K562 (cell line): Measurements from ENCODE around the gene USP24. TPM values are rescaled to one million over a fixed set of nuclear protein-coding genes. Genes with fewer than 3 reads are reported as not detected.

ENCODE experiments used
- ADNP ChIP-seq: fragments of 200-800 bp; sonication (Bioruptor generic); IDR thresholded peaks from 2 replicates; pipeline ENCODE4 v1.6.1; 2016; ENCODE audit warnings: missing genetic modification characterization, missing compliant biosample characterization
- C11orf30 ChIP-seq: fragments of 450-650 bp; IDR thresholded peaks from 2 replicates; pipeline ENCODE4 v1.6.1; 2016; ENCODE audit warnings: low read depth, mild to moderate bottlenecking
- CC2D1A ChIP-seq: fragments of 450-650 bp; IDR thresholded peaks from 2 replicates; pipeline ENCODE4 v1.6.1; 2017; ENCODE audit warnings: mild to moderate bottlenecking
- ELF1 ChIP-seq: fragments of 200-800 bp; sonication (Bioruptor generic); IDR thresholded peaks from 2 replicates; pipeline ENCODE4 v1.6.1; 2016; ENCODE audit warnings: missing genetic modification characterization, missing compliant biosample characterization
- JUN ChIP-seq, 2 experiments: sonication (generic) in 1 of 2; formaldehyde crosslinking in 1 of 2; IDR thresholded peaks; 2 replicates each; pipeline versions ENCODE4 v1.6.1 to v1.8.0; 2012 to 2022; ENCODE audit warnings: borderline replicate concordance in 2 of 2, mild to moderate bottlenecking in 2 of 2, improper control_type of control experiment in 1 of 2, low read depth in 1 of 2, low read length in 1 of 2, missing genetic modification reagents in 1 of 2
- KDM1A ChIP-seq, 2 experiments: fragments of 450-650 bp; IDR thresholded peaks; 2 replicates each; pipeline ENCODE4 v1.6.1; 2016; ENCODE audit warnings: mild to moderate bottlenecking in 2 of 2
- MAFF ChIP-seq: IDR thresholded peaks from 2 replicates; pipeline ENCODE4 v1.6.1; 2012; ENCODE audit warnings: low read length, improper control_type of control experiment
- MYC ChIP-seq, 2 experiments: fragments of 250-450 bp in 1 of 2; sonication (Bioruptor Pico) in 1 of 2; IDR thresholded peaks; 2 replicates each; pipeline versions ENCODE4 v1.5.1 to v1.6.1; 2012 to 2021; ENCODE audit warnings: low read depth in 2 of 2, borderline replicate concordance in 1 of 2, improper control_type of control experiment in 1 of 2, low read length in 1 of 2, mild to moderate bottlenecking in 1 of 2, moderate library complexity in 1 of 2
- PURB ChIP-seq: sonication (generic); formaldehyde crosslinking; IDR thresholded peaks from 2 replicates; pipeline ENCODE4 v1.9.0; 2021; ENCODE audit warnings: low read depth, mild to moderate bottlenecking, missing genetic modification reagents
- RBM14 ChIP-seq: fragments of 200-400 bp; formaldehyde crosslinking; IDR thresholded peaks from 2 replicates; pipeline ENCODE4 v1.6.1; 2018; ENCODE audit warnings: low read depth, mild to moderate bottlenecking, low read length, moderate library complexity, borderline replicate concordance; ENCODE audit not compliant: insufficient read depth
- SMARCA5 ChIP-seq: fragments of 450-650 bp; IDR thresholded peaks from 2 replicates; pipeline ENCODE4 v1.6.1; 2016
- TEAD4 ChIP-seq, 2 experiments: sonication (generic) in 1 of 2; formaldehyde crosslinking in 1 of 2; IDR thresholded peaks; 2 replicates each; pipeline versions ENCODE4 v1.6.1 to v1.8.0; 2012 to 2022; ENCODE audit warnings: borderline replicate concordance in 1 of 2, inconsistent platforms in 1 of 2, low read length in 1 of 2, mild to moderate bottlenecking in 1 of 2, missing genetic modification reagents in 1 of 2
- ZC3H11A ChIP-seq: IDR thresholded peaks from 2 replicates; pipeline ENCODE4 v1.6.1; 2012; ENCODE audit warnings: low read depth, low read length, improper control_type of control experiment
- ZEB2 ChIP-seq: fragments of 450-650 bp; IDR thresholded peaks from 2 replicates; pipeline ENCODE4 v1.6.1; 2016
- polyA plus RNA-seq, 8 experiments: library from polyadenylated mRNA; depleted of rRNA in 4 of 8; stranded (reverse) in 5 of 8; unstranded in 3 of 8; fragments of >200 nt; fragmentation: Nextera tagmentation in 2 of 8; fragmentation: Illumina TruSeq in 1 of 8; extraction: Ambion mirVana in 2 of 8; extraction: Trizol in 1 of 8; gene quantifications; 2 replicates each; pipeline versions ENCODE4 v1.2.1 to v1.2.3, GENCODE V29; 2011 to 2014; ENCODE audit warnings: inconsistent platforms in 1 of 8, missing spikeins in 1 of 8
- total RNA-seq, 7 experiments: library from RNA; depleted of rRNA in 6 of 7; stranded (reverse); fragments of >200 nt in 6 of 7; fragmentation: Illumina TruSeq in 2 of 7; extraction: Trizol in 2 of 7; gene quantifications; 2 replicates each; pipeline versions ENCODE4 v1.2.1 to v1.2.3, GENCODE V29; 2011 to 2021; ENCODE audit warnings: low replicate concordance in 1 of 7
- TF ChIP-seq, protein P1 (sequence below): fragments of 450-650 bp; IDR thresholded peaks from 2 replicates; pipeline ENCODE4 v1.6.1; 2016; ENCODE audit warnings: antibody characterized with exemption
- TF ChIP-seq, protein P2 (sequence below): sonication (generic); IDR thresholded peaks from 2 replicates; pipeline ENCODE4 v1.6.1; 2016
- TF ChIP-seq, protein P3 (sequence below): IDR thresholded peaks from 2 replicates; pipeline ENCODE4 v1.6.1; 2012; ENCODE audit warnings: low read depth, low read length, improper control_type of control experiment, borderline replicate concordance
- TF ChIP-seq, protein P4 (sequence below): fragments of 250-450 bp; sonication (Bioruptor Pico); IDR thresholded peaks from 2 replicates; pipeline ENCODE4 v1.5.0; 2021
- TF ChIP-seq, protein P5 (sequence below): fragments of 450-650 bp; IDR thresholded peaks from 2 replicates; pipeline ENCODE4 v1.6.1; 2018; ENCODE audit warnings: mild to moderate bottlenecking, low read depth; ENCODE audit not compliant: partially characterized antibody

The USP24 gene
- total and polyA plus RNA-seq, 9 of the 15 experiments (the other 6 are each of a cell fraction or from before 2014, with no cell fraction given) = 7.7 to 62.6 (median 36.8) TPM

DNA sequence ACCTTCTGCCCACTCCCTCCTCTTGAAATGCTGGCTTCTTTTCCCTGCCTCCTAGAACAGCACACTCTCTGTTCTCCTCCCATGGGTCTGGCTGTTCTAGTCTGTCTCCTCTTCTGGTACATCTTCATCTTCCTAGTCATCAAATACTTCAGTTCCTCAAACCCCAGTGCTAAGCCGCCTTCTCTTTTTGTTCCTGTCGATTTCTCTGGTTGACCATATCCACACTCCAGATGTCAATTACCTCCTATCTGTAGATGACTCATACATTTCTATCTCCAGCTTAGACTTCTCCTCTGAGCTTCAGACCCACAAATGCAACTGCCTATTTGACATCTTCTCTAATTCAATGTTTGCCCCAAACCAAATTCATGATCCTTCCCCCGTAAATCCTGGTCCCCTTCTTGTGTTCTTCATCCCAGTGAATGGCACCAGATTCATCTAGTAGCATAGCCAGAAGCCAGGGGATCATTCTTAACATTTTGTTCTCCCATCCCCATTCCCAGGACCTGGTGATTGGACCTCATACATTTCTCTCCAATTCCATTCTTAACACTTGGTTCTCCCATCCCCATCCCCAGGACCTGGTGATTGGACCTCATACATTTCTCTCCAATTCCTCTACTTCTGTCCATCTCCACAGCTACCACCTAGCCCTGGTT is 35.9 kb downstream of the USP24 start (continued):
- TF ChIP-seq RBM14 (no peak), C11orf30 (peak; percentile 71), PURB (no peak), JUN (IDR thresholded peaks at IDR 0.05; ENCODE audit: borderline replicate concordance, low read depth, low read length) (peak; percentile 91), JUN (CRISPR knock-in tag; IDR thresholded peaks at IDR 0.05; ENCODE audit: borderline replicate concordance) (no peak), MYC (IDR thresholded peaks at IDR 0.05; ENCODE audit: low read depth, low read length) (0 out of 2 replicates have a peak, but pooled peaks have one; percentile 14), MYC (CRISPR knock-in tag; IDR thresholded peaks at IDR 0.05; ENCODE audit: borderline replicate concordance, low read depth) (no peak), ZEB2 (peak; percentile 42; the same call in 1 of the 2 replicates), KDM1A (IDR thresholded peaks at IDR 0.05) (peak; percentile 72 to 83), ZC3H11A (no peak), SMARCA5 (no peak), ADNP (tag) (0 out of 2 replicates have a peak, but pooled peaks have one; percentile 35), CC2D1A (0 out of 2 replicates have a peak, but pooled peaks have one; percentile 26), ELF1 (tag) (0 out of 2 replicates have a peak, but pooled peaks have one; percentile 4), MAFF (peak; percentile 63; the same call in 1 of the 2 replicates), TEAD4 (IDR thresholded peaks at IDR 0.05; ENCODE audit: low read length) (peak; percentile 70), TEAD4 (CRISPR knock-in tag; IDR thresholded peaks at IDR 0.05; ENCODE audit: borderline replicate concordance) (no peak)
- TF ChIP-seq, protein P1, sequence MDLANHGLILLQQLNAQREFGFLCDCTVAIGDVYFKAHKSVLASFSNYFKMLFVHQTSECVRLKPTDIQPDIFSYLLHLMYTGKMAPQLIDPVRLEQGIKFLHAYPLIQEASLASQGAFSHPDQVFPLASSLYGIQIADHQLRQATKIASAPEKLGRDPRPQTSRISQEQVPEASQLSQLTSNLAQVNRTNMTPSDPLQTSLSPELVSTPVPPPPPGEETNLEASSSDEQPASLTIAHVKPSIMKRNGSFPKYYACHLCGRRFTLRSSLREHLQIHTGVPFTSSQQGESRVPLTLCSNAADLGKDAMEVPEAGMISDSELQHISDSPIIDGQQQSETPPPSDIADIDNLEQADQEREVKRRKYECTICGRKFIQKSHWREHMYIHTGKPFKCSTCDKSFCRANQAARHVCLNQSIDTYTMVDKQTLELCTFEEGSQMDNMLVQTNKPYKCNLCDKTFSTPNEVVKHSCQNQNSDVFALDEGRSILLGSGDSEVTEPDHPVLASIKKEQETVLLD = 0 out of 2 replicates have a peak, but pooled peaks have one; percentile 39
- TF ChIP-seq, protein P2, sequence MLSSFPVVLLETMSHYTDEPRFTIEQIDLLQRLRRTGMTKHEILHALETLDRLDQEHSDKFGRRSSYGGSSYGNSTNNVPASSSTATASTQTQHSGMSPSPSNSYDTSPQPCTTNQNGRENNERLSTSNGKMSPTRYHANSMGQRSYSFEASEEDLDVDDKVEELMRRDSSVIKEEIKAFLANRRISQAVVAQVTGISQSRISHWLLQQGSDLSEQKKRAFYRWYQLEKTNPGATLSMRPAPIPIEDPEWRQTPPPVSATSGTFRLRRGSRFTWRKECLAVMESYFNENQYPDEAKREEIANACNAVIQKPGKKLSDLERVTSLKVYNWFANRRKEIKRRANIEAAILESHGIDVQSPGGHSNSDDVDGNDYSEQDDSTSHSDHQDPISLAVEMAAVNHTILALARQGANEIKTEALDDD = peak; percentile 87
- TF ChIP-seq, protein P3, sequence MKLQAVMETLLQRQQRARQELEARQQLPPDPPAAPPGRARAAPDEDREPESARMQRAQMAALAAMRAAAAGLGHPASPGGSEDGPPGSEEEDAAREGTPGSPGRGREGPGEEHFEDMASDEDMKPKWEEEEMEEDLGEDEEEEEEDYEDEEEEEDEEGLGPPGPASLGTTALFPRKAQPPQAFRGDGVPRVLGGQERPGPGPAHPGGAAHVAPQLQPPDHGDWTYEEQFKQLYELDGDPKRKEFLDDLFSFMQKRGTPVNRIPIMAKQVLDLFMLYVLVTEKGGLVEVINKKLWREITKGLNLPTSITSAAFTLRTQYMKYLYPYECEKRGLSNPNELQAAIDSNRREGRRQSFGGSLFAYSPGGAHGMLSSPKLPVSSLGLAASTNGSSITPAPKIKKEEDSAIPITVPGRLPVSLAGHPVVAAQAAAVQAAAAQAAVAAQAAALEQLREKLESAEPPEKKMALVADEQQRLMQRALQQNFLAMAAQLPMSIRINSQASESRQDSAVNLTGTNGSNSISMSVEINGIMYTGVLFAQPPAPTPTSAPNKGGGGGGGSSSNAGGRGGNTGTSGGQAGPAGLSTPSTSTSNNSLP = peak; percentile 80; the same call in 1 of the 2 replicates
- TF ChIP-seq, protein P4, sequence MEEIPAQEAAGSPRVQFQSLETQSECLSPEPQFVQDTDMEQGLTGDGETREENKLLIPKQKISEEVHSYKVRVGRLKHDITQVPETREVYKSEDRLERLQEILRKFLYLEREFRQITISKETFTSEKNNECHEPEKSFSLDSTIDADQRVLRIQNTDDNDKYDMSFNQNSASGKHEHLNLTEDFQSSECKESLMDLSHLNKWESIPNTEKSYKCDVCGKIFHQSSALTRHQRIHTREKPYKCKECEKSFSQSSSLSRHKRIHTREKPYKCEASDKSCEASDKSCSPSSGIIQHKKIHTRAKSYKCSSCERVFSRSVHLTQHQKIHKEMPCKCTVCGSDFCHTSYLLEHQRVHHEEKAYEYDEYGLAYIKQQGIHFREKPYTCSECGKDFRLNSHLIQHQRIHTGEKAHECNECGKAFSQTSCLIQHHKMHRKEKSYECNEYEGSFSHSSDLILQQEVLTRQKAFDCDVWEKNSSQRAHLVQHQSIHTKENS (CRISPR knock-in tag) = no peak
- TF ChIP-seq, protein P5, sequence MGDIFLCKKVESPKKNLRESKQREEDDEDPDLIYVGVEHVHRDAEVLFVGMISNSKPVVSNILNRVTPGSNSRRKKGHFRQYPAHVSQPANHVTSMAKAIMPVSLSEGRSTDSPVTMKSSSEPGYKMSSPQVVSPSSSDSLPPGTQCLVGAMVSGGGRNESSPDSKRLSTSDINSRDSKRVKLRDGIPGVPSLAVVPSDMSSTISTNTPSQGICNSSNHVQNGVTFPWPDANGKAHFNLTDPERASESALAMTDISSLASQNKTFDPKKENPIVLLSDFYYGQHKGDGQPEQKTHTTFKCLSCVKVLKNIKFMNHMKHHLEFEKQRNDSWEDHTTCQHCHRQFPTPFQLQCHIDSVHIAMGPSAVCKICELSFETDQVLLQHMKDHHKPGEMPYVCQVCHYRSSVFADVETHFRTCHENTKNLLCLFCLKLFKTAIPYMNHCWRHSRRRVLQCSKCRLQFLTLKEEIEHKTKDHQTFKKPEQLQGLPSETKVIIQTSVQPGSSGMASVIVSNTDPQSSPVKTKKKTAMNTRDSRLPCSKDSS = no peak
